Anterior cingulate cortex (tissue), 58 donors: ENCODE measurements around the gene GNMT.
"Not testable (repeated sequence)": the region's sequence is repeated elsewhere in the genome, so short reads cannot be mapped to it uniquely, and the experiment has no call there.

Experiments
- DNase-seq, 58 donors: peaks; one replicate each; lab custom pipeline; 2025; lab: John Stamatoyannopoulos, UW

Gene GNMT

GRCh38 chr6:42971746-42972327, 11.3 kb downstream of the GNMT start:
- DNase-seq: peak in 7 of 58 donors; percentile 19 to 64 (median 34)

DNA sequence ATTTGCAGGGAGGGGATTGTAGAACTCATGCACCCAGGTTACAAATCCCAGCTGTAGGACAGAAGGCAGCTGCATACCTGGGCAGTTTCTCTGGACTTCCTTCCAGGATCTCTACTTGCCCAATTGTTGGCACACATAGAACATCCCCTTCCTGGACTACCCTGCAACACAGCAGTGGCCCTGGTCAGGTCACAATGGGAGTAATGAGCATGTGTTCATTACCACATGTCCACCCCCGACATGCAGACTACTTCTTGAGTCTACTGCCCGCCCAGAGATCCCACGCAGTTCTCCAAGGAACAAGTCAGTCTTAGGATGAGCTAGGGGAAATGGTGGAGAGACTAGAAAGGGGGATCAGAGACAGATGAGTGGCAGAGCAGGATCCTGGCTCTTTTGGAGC, 13.4 kb downstream of the GNMT start:
- DNase-seq: no peak

DNA sequence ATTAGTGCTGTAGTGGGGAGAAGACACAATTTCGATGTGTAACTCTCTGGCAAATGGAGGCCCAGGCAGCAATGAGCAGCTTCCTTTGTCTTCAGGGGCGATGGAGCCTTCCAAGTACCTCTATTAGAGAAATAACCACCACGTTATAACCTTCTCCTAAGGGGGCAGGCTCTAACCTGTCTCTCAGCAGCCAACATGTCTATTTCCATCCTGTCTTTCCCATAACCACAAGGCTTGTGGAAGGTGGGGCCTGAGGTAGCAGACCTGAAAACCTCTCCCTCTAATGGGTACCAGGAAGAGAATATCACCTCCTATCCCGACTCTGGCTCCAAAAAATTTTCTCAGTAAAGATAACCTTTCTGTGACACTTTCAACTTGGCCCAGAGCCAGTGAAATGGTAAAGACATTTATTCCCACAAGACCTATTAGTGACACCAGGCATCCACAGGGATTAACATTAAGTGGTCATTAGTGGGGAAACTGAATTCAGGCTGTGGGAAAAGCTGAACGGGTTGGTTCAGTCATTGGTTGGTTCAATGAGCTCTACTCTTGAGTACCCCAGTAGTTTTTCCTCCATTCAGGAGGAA, 14.5 kb downstream of the GNMT start:
- no peak for DNase-seq

GRCh38 chr6:42978487-42978838, 17.9 kb downstream of the GNMT start:
- DNase-seq: peak in 5 of 58 donors; percentile 10 to 47 (median 25)

GRCh38 chr6:42978839-42979522, 18.4 kb downstream of the GNMT start, which contains the start of gene PEX6:
PEX6 (minus strand) TSS chr6:42979181; CDS start chr6:42979150, 31 bp downstream.
- DNase-seq: peak; percentile 23 to 95 (median 80)

GRCh38 chr6:42979523-42980177, 19.1 kb downstream of the GNMT start:
- DNase-seq: no peak

GRCh38 chr6:42981836-42982235, 21.3 kb downstream of the GNMT start:
- no peak for DNase-seq

DNA sequence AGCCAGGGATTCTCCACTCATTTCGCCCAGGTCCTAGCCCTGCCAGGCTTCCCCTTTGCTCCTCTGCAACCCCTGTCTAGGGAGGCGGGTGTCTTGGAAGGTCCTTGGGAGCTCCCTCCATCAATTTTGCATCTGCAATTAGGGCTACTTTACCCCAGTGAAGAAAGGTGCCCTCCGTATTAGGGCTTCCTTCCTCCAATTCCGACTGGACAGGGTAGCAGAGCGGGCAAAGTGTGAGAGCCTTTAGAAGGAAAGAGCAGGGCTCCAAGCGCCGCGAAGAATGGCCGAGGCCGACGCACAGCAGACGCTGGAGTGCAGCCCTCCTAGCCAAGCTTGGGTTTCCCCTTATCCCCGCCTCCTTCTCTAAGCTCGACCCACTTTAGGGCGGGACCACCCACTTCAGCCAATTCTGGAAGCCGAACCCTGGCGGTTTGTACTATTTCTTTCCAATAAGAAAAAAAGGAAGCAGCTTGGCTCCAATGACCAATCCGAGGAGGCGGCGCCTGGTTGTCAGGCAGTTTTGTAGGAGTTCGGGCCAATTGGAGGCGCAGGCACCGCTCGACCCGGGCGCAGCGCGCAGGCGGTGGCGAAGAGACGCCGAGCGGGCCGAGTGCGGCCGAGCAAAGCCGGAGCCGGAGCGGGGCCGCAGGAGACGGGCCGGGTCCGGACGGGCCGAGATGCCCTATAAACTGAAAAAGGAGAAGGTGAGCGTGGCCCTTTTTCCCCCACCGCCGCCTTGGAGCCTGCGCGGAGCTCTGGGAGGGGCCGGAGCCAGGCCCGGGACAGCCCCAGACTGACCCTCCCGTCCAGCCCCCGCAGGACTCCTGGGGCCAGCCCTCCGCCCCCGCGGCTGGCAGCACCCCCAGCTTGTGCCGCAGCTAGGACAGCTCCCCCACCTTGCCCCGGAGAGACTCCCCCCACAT, 23.7 kb downstream of the GNMT start, which contains the start of gene PPP2R5D:
TSS of gene PPP2R5D (plus strand) at position 570 of the 923 bp plus-strand sequence. CDS start at position 678, 108 bp downstream.
- peak; percentile 68 to 100 (median 96) for DNase-seq

GRCh38 chr6:42984924-42985475, 24.4 kb downstream of the GNMT start:
- no peak for DNase-seq

DNA sequence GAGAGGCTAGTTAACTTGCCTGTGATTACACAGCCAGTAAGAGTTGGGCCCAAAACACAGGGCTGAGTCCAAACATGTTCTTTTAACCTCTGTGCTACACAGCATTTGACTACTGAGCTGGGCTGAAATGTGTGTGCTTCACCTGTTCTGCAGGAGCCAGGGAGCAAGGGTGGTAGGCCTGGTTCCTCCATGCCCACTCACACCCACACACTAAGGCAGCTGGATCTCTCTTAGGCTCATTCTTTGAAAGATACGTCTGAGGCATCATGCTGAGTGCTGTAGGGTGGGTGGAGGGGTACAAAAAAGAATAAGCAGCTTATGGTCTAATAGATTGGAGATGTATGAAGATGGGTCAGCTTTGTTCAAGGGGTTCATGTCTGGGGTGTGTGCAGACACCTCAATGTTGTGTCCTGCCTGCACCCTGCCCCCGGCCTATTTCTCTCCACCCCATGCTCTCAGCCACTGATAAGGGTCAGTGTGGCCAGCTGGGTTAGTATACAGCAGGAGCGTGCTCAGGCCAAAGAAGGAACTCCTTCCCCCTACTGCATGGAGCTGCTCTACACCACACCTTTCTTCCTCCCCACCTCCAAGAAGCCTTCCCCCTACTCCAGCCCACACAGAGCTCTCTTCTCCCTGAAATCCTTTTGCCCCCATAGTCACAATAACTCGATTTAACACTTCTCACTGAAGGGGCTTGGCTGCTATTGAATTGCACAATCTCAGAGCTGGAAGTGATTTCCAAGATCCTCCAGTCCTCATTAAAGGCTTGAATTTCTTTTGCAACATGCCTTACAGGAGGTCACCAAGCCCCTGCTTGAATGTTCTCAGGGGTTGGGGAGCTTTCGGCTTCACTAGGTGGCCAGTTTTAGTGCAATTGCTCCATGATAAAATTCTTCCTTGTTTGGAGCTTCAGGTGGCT, 27.2 kb downstream of the GNMT start:
- DNase-seq: no peak

- DNase-seq: no peak
Measured at GRCh38 chr6:42988486-42989020, 28.0 kb downstream of the GNMT start.

DNA sequence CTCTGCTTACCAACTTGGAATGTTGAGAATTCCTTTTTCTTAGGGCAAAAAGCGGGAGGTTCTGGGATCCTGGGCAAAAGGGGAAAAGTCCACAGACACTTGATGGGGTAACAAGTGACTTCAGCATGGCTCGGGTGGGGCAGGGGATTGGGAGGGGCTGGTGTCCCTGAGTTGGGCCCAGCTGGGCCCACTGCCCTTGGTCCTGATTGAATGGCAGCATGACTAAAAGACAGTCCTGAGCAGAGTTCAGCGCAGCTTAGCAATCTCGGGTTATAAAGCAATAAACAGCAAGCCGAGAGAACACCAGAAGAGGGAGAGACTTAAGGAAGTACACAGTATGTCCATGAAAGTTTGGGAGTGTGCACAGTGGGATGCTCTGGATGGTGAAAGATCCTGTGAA, 29.4 kb downstream of the GNMT start:
- DNase-seq: no peak

DNA sequence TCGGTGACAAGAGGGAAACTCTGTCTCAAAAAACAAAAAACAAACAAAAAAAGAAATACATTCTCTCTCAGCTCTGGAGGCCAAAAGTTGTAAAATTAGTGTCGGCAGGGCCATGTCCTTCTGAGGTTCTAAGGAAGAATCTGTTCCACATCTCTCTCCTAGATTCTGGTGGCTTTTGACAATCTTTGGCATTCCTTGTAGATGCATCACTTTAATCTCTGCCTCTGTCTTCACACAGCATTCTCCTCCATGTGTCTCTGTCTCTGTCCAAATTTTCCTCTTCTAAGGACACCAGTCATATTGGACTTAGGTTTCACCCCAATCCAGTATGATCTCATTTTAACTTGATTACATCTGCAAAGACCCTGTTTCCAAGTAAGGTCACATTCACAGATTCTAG, 32.9 kb downstream of the GNMT start:
- no peak for DNase-seq

DNA sequence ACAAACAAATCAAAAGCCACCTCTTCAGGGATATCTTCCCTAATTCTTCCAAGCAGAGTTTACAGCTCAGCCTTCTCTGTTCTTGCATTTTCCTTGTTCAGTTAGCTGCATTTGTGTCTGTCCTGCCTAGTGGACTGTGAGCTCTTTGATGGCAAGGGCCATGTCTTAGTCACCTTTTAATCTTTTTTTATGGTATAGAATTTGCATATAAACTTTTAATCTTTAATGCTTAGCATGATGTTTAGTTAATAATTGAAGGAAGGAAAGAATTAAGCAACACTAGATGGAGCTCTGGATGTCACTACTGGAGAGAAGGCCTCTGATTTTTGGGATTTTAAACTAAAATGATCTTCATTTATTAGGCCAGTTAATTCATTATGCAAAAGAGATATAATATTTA, 36.0 kb downstream of the GNMT start:
- DNase-seq: no peak

DNA sequence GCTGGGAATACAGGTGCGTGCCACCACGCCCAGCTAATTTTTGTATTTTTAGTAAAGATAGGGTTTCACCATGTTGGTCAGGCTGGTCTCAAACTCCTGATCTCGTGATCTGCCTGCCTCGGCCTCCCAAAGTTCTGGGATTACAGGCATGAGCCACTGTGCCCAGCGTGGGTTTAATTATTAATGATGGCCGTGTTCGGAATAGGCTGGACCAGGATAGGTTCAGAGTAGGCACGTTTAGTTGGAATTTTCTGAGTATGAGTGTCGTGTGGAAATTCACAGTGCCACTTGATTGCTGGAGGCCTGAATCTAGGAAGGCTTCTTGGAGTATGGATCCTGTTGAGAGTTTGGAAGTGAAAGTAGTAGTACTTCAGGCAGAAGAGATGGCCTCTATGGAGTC, 37.7 kb downstream of the GNMT start:
- DNase-seq: not testable (repeated sequence)

DNA sequence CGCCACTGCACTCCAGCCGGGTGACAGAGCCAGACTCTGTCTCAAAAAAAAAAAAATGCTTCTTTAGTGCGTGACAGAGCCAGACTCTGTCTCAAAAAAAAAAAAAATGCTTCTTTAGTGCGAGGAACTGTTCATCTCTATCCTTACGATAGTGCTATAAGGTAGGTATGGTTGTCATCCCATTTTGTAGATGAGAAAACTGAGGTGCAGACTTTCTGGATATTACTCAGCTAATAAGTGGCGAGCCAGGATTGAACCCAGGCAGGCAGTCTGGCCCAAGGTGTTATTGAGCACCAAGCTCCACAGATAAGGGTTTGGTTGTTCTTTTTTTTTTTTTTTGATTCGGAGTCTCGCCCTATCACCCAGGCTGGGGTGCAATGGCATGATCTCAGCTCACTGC, 41.3 kb downstream of the GNMT start:
- DNase-seq: no peak

DNA sequence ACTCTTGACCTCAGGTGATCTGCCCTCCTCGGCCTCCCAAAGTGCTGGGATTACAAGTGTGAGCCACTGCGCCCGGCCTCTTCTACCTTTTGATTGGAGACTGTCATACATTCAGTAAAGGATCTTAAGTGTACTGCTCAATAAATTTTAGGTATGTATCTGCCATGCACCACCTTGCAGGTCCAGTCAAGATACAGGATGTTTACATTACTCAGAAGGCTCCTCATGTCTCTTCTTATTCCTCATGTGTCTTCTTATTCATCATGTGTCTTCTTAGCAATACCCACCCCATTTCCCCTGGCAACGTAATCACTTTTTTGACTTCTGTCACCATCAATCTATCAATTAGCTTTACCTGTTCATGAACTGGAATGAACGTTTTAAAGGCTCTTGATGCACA, 45.3 kb downstream of the GNMT start:
- no peak for DNase-seq

DNA sequence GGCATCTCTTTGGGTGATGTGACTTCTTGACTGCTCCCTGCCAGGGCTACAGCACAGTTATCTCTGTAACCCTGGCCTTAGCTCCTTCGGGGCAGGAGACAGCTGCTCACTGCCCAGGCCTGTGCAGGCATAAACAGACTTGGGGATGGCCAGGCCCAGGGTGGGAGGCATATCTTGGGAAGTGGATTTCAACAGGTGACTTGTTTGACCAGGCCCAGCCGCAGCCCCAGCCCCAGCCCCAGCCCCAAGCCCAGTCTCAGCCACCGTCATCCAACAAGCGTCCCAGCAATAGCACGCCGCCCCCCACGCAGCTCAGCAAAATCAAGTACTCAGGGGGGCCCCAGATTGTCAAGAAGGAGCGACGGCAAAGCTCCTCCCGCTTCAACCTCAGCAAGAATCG, 45.7 kb downstream of the GNMT start:
- no peak for DNase-seq

GRCh38 chr6:43007126-43007525, 46.6 kb downstream of the GNMT start:
- DNase-seq: no peak
